NCI-H187 (cell line): ENCODE results near the gene VPS26B.
"Not testable (repeated sequence)": the region's sequence is repeated elsewhere in the genome, so short reads cannot be mapped to it uniquely, and the experiment has no call there.

Experiments
- DNase-seq, 2 experiments: peaks; one replicate each; lab custom pipeline; 2025; lab: John Stamatoyannopoulos, UW

VPS26B gene

DNA sequence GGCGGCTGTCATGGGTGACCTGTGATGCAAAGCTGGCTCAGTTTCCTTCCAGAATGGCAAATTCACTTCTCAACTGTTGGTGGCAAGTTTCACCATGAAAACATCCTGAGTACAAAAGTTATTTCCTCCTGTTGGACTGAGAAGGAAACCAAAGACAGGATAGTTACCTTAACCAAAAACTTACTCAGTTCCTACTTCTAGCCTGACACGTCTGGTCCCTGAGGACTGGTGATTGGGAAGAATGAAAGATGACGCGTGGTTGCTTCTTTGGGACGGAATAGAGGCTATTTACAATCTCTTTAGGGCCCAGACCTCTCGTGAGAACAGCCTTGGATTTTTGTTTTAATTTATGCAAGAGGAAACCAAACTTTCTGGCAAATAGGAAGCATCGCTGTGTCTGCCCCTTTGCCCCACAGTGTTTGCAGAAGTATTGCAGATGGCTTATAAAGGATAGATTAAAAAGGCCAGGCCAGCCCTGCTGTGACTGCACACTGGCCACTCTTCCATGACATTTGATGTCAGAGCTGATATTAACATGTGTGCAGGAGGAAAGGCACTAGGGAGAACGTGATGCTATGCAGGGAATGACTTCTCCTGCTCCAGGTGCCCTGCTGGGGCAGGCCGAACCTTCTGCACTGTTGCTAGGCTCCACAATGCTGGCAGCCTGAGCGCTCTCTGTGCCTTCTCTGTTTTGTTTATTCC is 7.6 kb downstream of the VPS26B start:
- no peak for DNase-seq

DNA sequence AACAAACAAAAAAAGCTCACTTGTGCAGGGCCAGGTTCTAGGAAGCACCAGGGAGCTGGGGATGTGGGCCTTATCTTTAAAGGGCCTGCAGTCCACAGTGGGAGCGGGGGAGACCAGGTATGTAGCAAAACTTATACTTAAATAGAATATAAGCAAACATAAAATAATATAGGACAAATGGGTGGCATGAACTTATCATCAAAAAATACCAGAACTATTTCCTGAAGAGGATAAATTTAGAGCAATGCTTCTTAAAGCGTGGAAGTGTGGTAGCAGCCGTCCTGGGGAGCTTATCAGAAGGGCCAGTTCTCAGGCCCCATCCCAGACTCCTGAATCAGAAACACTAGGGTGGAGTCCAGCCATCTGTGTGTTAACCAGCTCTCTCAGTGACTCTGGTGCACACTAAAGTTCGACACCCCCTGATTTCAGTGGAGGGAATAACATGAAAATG is 9.3 kb downstream of the VPS26B start:
- no peak for DNase-seq

GRCh38 chr11:134235399-134235798 is 10.9 kb downstream of the VPS26B start:
- DNase-seq, result no peak

GRCh38 chr11:134236834-134237556 is 12.5 kb downstream of the VPS26B start:
- no peak for DNase-seq

DNA sequence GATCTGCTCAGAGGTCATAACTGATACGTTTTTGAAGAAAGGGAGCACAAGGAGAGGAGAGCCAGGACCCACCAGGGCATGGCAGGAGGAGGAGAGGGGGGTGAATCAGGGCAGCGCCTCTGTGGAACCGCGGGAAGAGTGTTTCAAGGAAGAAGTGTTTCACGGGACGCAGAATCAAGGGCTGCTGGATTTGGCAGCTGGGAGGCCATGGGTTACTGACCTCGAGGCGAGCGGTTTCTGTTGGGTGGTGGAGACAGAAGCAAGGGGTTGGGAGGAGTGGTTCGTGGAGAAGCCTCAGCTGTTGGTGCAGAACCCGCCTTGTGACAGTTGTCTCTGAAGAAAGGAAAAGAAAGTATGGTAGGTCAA is 13.1 kb downstream of the VPS26B start:
- no peak for DNase-seq

DNA sequence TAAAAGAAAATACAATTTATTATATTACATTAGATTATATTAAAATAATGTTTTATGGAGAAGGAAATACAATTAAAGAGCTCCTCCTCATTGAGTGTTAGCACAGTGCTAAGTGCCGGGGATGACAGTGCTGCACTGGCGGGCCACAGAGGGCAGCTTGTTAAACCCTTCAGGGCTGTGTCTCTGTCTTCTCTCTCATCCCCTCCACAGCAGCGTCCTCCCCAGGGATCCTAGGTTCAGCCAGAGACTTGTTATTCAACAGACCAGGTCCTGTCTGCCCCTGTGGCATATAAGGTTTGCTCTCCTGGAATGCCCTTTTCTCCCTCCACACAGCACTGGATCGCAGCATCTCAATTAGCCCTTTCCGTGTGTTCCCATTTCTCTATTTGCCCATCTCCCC is 14.5 kb downstream of the VPS26B start:
- no peak for DNase-seq

- DNase-seq, result no peak
Observed at GRCh38 chr11:134240592-134240991, 16.1 kb downstream of the VPS26B start.

- DNase-seq, result no peak
Observed at GRCh38 chr11:134242376-134242775, 17.9 kb downstream of the VPS26B start.

- no peak for DNase-seq
Observed at GRCh38 chr11:134243913-134244312, 19.4 kb downstream of the VPS26B start.

DNA sequence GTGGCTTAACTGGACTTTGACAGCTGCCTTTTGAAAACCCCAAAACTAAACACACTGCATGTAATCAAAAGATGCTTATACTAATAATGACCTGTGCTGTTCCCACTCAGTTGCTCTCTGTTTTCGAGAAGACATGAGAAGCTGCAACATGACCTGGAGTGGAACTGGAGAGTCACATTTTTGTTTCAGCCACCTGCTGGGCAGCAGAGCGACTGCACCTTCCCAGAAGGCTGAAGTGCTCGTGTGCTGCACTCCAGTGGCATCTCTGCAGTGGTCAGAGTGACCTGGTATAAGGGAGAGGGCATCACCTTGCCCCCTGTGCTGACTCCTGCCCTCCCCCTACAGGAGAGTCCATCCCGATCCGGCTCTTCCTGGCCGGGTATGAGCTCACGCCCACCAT is 20.1 kb downstream of the VPS26B start:
- DNase-seq, result no peak

DNA sequence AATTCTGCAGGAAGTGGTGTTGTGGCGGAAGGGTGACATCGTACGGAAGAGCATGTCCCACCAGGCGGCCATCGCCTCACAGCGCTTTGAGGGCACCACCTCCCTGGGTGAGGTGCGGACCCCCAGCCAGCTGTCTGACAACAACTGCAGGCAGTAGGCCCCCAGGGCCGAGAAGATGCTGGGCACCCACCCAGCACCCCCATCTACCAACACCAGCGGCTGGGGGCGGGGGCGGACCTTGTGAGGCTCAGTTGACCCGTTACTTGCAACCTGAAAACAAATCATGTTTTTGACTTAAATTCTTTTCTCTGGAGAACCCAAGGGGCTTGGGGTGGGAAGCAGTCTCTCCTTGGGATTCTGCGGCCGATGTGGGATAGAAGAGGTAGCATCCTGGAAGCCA is 21.0 kb downstream of the VPS26B start:
- DNase-seq, result no peak

DNA sequence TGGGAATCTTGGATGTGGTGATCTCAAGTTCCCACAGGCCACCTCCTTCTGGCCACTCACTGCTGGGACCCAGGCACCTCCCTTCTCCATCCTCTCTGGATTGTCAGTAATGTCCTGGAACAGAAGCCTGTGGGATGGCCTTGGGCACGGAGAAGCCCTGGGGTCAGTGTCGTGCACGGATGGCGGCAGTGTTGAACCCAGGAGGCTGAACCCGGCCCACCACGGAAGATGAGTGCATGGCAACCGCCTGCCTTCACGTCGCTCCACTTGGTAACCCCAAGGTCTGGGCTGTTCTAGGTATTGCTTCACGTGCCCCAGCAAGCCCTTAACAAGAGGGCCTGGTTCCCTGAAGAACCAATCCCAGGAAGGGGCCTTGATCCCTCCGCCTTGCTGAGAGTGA is 21.6 kb downstream of the VPS26B start:
- DNase-seq, result no peak

DNA sequence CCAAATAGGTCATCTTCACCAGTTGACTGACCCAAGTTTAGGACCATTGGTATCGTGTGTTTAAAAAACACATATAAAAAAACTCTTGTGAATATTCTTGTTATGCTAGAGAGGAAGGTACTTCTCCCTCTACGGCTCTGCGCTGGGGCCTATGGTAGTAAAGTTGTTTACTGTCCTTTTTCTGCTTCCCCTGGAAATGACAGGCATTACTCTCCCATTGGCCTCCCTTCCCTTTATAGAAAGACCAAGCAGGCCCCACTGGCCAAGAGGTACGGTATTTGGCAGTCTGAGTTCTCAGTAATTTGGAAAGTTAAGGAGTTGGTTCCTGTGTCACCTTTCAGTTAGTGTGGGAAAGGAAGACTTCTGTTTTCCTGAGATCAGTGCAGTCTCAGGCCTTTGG is 22.2 kb downstream of the VPS26B start:
- no peak for DNase-seq

DNA sequence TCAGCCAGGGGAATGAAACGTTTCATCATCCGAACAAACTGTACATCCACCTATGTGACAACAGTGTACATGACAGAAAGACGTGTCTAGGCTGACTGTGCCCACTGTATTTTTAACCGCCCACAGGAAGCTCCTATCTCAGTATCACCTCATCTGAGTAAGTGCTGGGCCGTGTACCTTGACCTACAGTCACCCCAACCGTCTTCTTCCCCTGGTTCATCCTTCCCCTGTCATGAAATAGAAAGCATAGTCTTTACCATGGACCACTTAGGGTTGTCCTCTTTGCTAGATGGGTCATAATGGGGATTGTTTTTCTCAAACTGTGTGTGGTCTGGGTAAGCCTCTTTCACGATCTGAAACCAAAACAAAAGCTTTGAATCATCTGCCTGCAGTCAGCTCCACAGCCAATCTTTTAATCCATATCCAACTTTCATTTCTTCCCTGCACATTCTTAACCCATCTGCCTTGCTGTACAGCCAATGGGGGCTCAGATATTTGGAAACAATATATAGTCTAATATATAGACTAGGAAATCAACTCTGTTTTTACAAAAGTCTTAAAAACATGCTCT is 24.5 kb downstream of the VPS26B start:
- no peak for DNase-seq

DNA sequence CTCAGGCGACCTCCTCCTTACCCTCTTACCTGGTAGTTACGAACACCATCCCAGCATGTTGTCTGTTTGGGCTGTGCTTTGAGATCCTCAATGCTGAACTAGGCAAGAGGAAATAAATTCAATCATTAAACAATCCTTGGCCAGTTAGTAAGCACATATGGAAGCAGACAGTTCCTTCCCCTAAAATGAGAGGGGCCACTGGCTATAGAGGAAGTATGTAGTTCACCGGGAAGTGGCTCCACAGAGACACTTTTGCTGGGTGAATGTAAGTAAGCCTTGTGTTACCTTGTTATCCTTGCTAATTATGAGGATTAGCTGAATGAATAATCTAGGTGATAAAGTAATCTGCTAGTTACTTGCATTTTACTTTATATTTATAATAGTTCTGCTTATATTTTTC is 25.8 kb downstream of the VPS26B start:
- DNase-seq, result no peak

- DNase-seq, result no peak
Observed at GRCh38 chr11:134250675-134251074, 26.2 kb downstream of the VPS26B start.

GRCh38 chr11:134252346-134253187 is 28.1 kb downstream of the VPS26B start:
- DNase-seq, result no peak

DNA sequence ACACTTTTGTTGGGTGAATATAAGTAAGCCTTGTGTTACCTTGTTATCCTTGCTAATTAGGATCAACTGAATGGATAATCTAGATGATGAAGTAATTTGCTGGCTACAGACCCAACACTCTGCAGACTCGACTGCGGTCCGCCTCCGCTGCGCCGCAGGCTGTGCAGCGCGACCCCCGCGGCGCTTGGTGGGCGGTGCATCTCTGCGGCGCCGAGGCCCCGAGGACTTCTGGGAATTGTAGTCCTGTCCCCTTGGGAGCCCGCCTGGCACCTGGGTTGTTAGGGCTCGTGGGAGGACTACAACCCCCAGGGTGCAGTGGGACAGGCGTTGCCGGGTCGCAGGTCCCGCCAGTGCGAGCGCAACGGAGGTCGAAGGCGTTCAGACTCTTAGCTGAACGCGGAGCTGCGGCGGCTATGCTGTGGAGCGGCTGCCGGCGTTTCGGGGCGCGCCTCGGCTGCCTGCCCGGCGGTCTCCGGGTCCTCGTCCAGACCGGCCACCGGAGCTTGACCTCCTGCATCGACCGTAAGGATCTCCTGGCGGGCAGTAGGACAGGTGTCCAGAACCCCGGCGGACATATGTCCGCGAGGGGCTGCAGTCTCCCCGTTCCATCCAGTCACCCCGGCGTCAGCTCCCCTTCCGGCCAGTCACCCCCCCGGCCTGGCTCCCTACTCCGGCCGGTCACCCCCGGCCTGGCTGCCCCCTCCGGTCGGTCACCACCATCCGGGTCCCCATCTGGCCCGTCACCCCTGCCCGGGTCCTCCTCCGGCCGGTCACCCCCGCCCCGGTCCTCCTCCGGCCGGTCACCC is 28.9 kb downstream of the VPS26B start, which contains the start of the genes ACAD8 and THYN1:
Gene ACAD8 (plus strand): TSS at position 381 of the 806 bp plus-strand sequence. CDS start 33 bp downstream, at position 414.
Gene THYN1 (minus strand): TSS at position 165 of the 806 bp plus-strand sequence. CDS start 470 bp downstream, outside the sequence.
- DNase-seq, result peak; percentile 90 to 93

GRCh38 chr11:134254433-134255183 is 30.1 kb downstream of the VPS26B start:
- no peak for DNase-seq

DNA sequence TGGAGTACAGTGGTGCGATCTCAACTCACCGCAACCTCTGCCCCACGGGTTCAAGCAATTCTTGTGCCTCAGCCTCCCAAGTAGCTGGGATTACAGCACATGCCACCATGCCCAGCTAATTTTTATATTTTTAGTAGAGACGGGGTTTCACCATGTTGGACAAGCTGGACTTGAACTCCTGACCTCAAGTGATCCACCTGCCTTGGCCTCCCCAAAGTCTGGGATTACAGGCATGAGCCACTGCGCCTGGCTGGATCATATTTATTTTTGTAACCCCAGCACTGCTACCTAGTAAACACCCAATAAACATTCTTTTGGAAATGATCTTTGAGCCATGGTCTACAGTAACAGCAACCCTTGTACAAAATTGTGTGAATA is 30.7 kb downstream of the VPS26B start:
- DNase-seq, result not testable (repeated sequence)

GRCh38 chr11:134257101-134257500 is 32.6 kb downstream of the VPS26B start:
- no peak for DNase-seq
